Heart left ventricle (tissue), 13 donors: ENCODE data around the gene FAM3A.

ENCODE experiments used
- CTCF ChIP-seq, 12 donors: fragments of 200-600 bp; sonication (generic) in 4 of 12; IDR thresholded peaks; one replicate each; pipeline versions ENCODE4 v1.5.0 to v1.8.0; 2018 to 2022; ENCODE audit warnings: antibody characterized with exemption in 12 of 12, mild to moderate bottlenecking in 5 of 12
- POLR2A ChIP-seq, 2 donors: fragments of 450-650 bp; IDR thresholded peaks; one replicate each; pipeline ENCODE4 v1.6.1; 2017; ENCODE audit warnings: antibody characterized with exemption in 2 of 2, mild to moderate bottlenecking in 2 of 2, moderate library complexity in 2 of 2
- donor health status: ischemic (EF 13 %, LVEDD 7.1; RV severe dilation, severe dysfunction).
- donor health status: DM: no; HTN: yes; CAD: no.
- donor health status: DM: no; HTN: no; CAD: no.
- donor health status: ischemic (EF 25% LVEDD 6.9; RV normal size, moderate dysfunction).
- donor health status: ischemic (EF 25% LVEDD 5.7; RV mildly dilated, moderate dysfunction).
- donor health status: ischemic (EF 35%, LVEDD 5.7; RV mildly dilated, moderate dysfunction).
- donor health status: nonischemic (EF 11% LVEDD 7.7; RV severe dilation, severe dysfunction).
- donor health status: DM: yes; HTN: yes; CAD: no.
- donor health status: PGD.
- donor health status: ischemic (EF 29% LVEDD 5.4; RV normal size, mild dysfunction).
- donor health status: nonischemic (EF 23%, LVEDD 6.1; RV moderate dilation, normal function).

DNA sequence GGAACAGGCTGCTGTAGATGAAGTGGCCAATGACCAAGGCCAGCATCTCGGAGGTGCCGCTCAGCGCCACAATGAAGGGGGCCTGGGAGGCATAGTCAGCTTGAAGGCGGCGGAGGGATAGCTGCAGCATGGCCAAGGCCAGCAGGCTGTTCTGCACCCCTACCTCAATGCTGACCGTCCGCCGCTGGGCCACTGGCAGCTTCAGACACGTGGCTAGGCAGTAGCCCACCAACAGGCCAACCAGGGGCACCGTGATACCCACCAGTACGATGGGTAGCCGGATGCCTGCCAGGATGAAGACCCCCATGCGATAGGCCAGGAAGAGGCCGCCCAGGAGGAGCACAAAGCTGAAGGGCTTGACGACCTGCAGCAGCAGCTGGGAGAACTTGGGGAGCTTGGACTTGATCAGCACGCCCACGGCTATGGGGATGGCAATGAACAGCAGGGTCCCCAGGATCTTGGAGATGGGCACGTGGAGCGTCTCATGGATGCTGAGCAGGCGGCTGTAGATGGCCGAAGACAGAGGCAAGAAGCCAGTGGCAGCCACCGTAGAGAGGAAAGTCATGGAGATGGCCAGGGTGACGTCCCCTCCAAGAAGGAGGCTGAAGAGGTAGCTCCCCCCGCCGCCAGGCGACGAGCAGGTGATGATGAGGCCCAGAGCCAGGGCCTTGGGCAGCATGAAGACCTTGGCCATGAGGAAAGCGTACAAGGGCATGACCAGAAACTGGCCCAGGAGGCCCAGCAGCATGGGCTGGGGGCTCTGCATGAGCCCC, 28.3 kb downstream of the FAM3A start:
- TF ChIP-seq CTCF (IDR thresholded peaks at IDR 0.05) (no peak), POLR2A (IDR thresholded peaks at IDR 0.05) (no peak)
